ENCODE data around the gene EXOC4. TPM values are rescaled to one million over a fixed set of nuclear protein-coding genes. Genes with fewer than 3 reads are reported as not detected.

The EXOC4 gene
- total and polyA plus RNA-seq, 2 experiments from 2014 or later, result 23.9 to 51.7 TPM

- WGBS, 2 experiments (ENCODE audit: low coverage in 1 of 2, low lambda C conversion rate in 2 of 2, missing lambda C conversion rate in 2 of 2), result 14 to 16% methylated on average over 3 of the region's 3 CpGs
- H4K20me1 ChIP-seq (ENCODE audit: insufficient read depth), result no peaks in the 10 kb centered on the region
- no peak overlapping the region for H3K27ac ChIP-seq
- H2AFZ ChIP-seq, result no peak overlapping the region
- H3K4me1 ChIP-seq (ENCODE audit: insufficient read depth), result no peaks in the 10 kb centered on the region
- no peak overlapping the region for H3K4me3 ChIP-seq
- TF ChIP-seq EZH2phosphoT487 (IDR thresholded peaks at IDR 0.05; ENCODE audit: insufficient read depth, low read depth) (no peak), EZH2 (IDR thresholded peaks at IDR 0.05; ENCODE audit: insufficient read depth, poor library complexity, severe bottlenecking) (no peak)
- H3K79me2 ChIP-seq (ENCODE audit: insufficient read depth), result no peaks in the 10 kb centered on the region
- no peaks in the 10 kb centered on the region for H3K9me2 ChIP-seq (ENCODE audit: insufficient read depth)
- in situ Hi-C loops (cut with MboI), result no loop called here
- no peak for DNase-seq
- no peaks in the 10 kb centered on the region for H3K36me3 ChIP-seq (ENCODE audit: low read depth)
- no peaks in the 10 kb centered on the region for H3K9me3 ChIP-seq (ENCODE audit: low read depth)
- no peak overlapping the region for H3K9ac ChIP-seq
- H3F3A ChIP-seq (ENCODE audit: insufficient read depth), result no peaks in the 10 kb centered on the region
- H3K27me3 ChIP-seq (replicated peaks; ENCODE audit: insufficient read depth), result 0 out of 2 replicates have a peak, but pooled peaks cover 8% of the 10 kb centered on the region
- H3K4me2 ChIP-seq (ENCODE audit: unreplicated experiment), result no peak overlapping the region
Observed at GRCh38 chr7:133217773-133218172, 35.1 kb upstream of the EXOC4 start.

GRCh38 chr7:133230591-133231194 lies 22.2 kb upstream of the EXOC4 start:
- no peaks in the 10 kb centered on the region for H4K20me1 ChIP-seq (ENCODE audit: insufficient read depth)
- no peak overlapping the region for H3K9ac ChIP-seq
- DNase-seq, result peak; percentile 51
- 0 out of 2 replicates have a peak overlapping the region, but pooled peaks have one; percentile 10 for H2AFZ ChIP-seq
- in situ Hi-C loops (cut with MboI), result loop anchor here (25.0 kb wide), 1 partner anchor 518 kb away; no protein-coding TSS in a partner anchor
- WGBS, 2 experiments (ENCODE audit: low coverage in 1 of 2, low lambda C conversion rate in 2 of 2, missing lambda C conversion rate in 2 of 2), result 19 to 27% methylated on average over 5 of the region's 5 CpGs
- H3K4me3 ChIP-seq, result no peak overlapping the region
- no peaks in the 10 kb centered on the region for H3K9me2 ChIP-seq (ENCODE audit: insufficient read depth)
- H3K27me3 ChIP-seq (replicated peaks; ENCODE audit: insufficient read depth), result peaks cover 18% of the 10 kb centered on the region; the same call in 1 of the 2 replicates
- no peak overlapping the region for H3K27ac ChIP-seq
- no peaks in the 10 kb centered on the region for H3K9me3 ChIP-seq (ENCODE audit: low read depth)
- H3K4me1 ChIP-seq (ENCODE audit: insufficient read depth), result no peaks in the 10 kb centered on the region
- no peaks in the 10 kb centered on the region for H3K36me3 ChIP-seq (ENCODE audit: low read depth)
- no peaks in the 10 kb centered on the region for H3F3A ChIP-seq (ENCODE audit: insufficient read depth)
- no peak for TF ChIP-seq EZH2 (IDR thresholded peaks at IDR 0.05; ENCODE audit: insufficient read depth, poor library complexity, severe bottlenecking)
- TF ChIP-seq EZH2phosphoT487 (IDR thresholded peaks at IDR 0.05; ENCODE audit: insufficient read depth, low read depth), result no peak
- no peaks in the 10 kb centered on the region for H3K79me2 ChIP-seq (ENCODE audit: insufficient read depth)
- no peak overlapping the region for H3K4me2 ChIP-seq (ENCODE audit: unreplicated experiment)

- no peak for TF ChIP-seq EZH2phosphoT487 (IDR thresholded peaks at IDR 0.05; ENCODE audit: insufficient read depth, low read depth)
- TF ChIP-seq EZH2 (IDR thresholded peaks at IDR 0.05; ENCODE audit: insufficient read depth, poor library complexity, severe bottlenecking), result no peak
- Histone ChIP-seq H3K27me3 (replicated peaks; ENCODE audit: insufficient read depth) (peaks cover 18% of the 10 kb centered on the region; the same call in 1 of the 2 replicates), H3K27ac (no peak overlapping the region), H3F3A (ENCODE audit: insufficient read depth) (no peaks in the 10 kb centered on the region), H3K79me2 (ENCODE audit: insufficient read depth) (no peaks in the 10 kb centered on the region), H3K9ac (no peak overlapping the region), H2AFZ (no peak overlapping the region), H3K9me3 (ENCODE audit: low read depth) (no peaks in the 10 kb centered on the region), H3K4me3 (no peak overlapping the region), H4K20me1 (ENCODE audit: insufficient read depth) (no peaks in the 10 kb centered on the region), H3K4me1 (ENCODE audit: insufficient read depth) (no peaks in the 10 kb centered on the region), H3K4me2 (ENCODE audit: unreplicated experiment) (no peak overlapping the region), H3K9me2 (ENCODE audit: insufficient read depth) (no peaks in the 10 kb centered on the region), H3K36me3 (ENCODE audit: low read depth) (no peaks in the 10 kb centered on the region)
- no peak for DNase-seq
- WGBS, 2 experiments (ENCODE audit: low coverage in 1 of 2, low lambda C conversion rate in 2 of 2, missing lambda C conversion rate in 2 of 2), result 75 to 79% methylated on average over 9 of the region's 9 CpGs
- in situ Hi-C loops (cut with MboI), result loop anchor here (25.0 kb wide), 1 partner anchor 521 kb away; no protein-coding TSS in a partner anchor
Observed at GRCh38 chr7:133233142-133233541, 19.7 kb upstream of the EXOC4 start.

GRCh38 chr7:133234961-133235875 lies 17.7 kb upstream of the EXOC4 start:
- Histone ChIP-seq H3F3A (ENCODE audit: insufficient read depth) (no peaks in the 10 kb centered on the region), H3K27me3 (replicated peaks; ENCODE audit: insufficient read depth) (no peaks in the 10 kb centered on the region), H3K4me2 (ENCODE audit: unreplicated experiment) (no peak overlapping the region), H4K20me1 (ENCODE audit: insufficient read depth) (no peaks in the 10 kb centered on the region), H3K9me2 (ENCODE audit: insufficient read depth) (no peaks in the 10 kb centered on the region), H3K4me3 (no peak overlapping the region), H3K27ac (no peak overlapping the region), H3K9ac (no peak overlapping the region), H3K79me2 (ENCODE audit: insufficient read depth) (no peaks in the 10 kb centered on the region), H3K4me1 (ENCODE audit: insufficient read depth) (no peaks in the 10 kb centered on the region), H3K9me3 (ENCODE audit: low read depth) (no peaks in the 10 kb centered on the region), H3K36me3 (ENCODE audit: low read depth) (no peaks in the 10 kb centered on the region), H2AFZ (no peak overlapping the region)
- WGBS, 2 experiments (ENCODE audit: low coverage in 1 of 2, low lambda C conversion rate in 2 of 2, missing lambda C conversion rate in 2 of 2), result 57 to 62% methylated on average over 4 of the region's 4 CpGs
- TF ChIP-seq EZH2 (IDR thresholded peaks at IDR 0.05; ENCODE audit: insufficient read depth, poor library complexity, severe bottlenecking), result no peak
- no peak for TF ChIP-seq EZH2phosphoT487 (IDR thresholded peaks at IDR 0.05; ENCODE audit: insufficient read depth, low read depth)
- in situ Hi-C loops (cut with MboI), result loop anchor here (25.0 kb wide), 1 partner anchor 523 kb away; no protein-coding TSS in a partner anchor
- peak; percentile 20 for DNase-seq
